ENCODE measurements around the gene AGBL5.

The AGBL5 gene

GRCh38 chr2:27082773-27083409, 31.4 kb downstream of the AGBL5 start:
- Histone ChIP-seq H3K4me3 (ENCODE audit: low read depth in 1 of 2, low read length in 2 of 2) (no peak overlapping the region), H3K9ac (ENCODE audit: low read length) (no peak overlapping the region), H3K9me3 (ENCODE audit: low read length) (no peaks in the 10 kb centered on the region), H3K27me3 (ENCODE audit: control insufficient read depth in 1 of 2, insufficient read depth in 2 of 2, low read length in 2 of 2) (no peaks in the 10 kb centered on the region), H3K36me3 (ENCODE audit: insufficient read depth, low read length) (peaks cover 17% of the 10 kb centered on the region), H3K27ac (ENCODE audit: low read depth, low read length) (no peak overlapping the region), H3K4me1 (ENCODE audit: insufficient read depth, low read length) (peaks cover 67% of the 10 kb centered on the region)

GRCh38 chr2:27083410-27084296, 32.2 kb downstream of the AGBL5 start:
- Histone ChIP-seq H3K27ac (ENCODE audit: low read depth, low read length) (no peak overlapping the region), H3K4me3 (ENCODE audit: low read depth in 1 of 2, low read length in 2 of 2) (no peak overlapping the region)

GRCh38 chr2:27084297-27085061, 33.0 kb downstream of the AGBL5 start:
- Histone ChIP-seq H3K9me3 (ENCODE audit: low read length) (no peaks in the 10 kb centered on the region), H3K27me3 (ENCODE audit: control insufficient read depth in 1 of 2, insufficient read depth in 2 of 2, low read length in 2 of 2) (no peaks in the 10 kb centered on the region), H3K36me3 (ENCODE audit: insufficient read depth, low read length) (peaks cover 17% of the 10 kb centered on the region), H3K4me1 (ENCODE audit: insufficient read depth, low read length) (peaks cover 64% of the 10 kb centered on the region), H3K4me3 (ENCODE audit: low read depth in 1 of 2, low read length in 2 of 2) (no peak overlapping the region), H3K9ac (ENCODE audit: low read length) (peak overlapping the region; percentile 37), H3K27ac (ENCODE audit: low read depth, low read length) (peak overlapping the region; percentile 79)

More at GRCh38 chr2:27083410-27084296, 32.2 kb downstream of the AGBL5 start:
- H3K9me3 ChIP-seq (ENCODE audit: low read length) = no peaks in the 10 kb centered on the region
- H3K9ac ChIP-seq (ENCODE audit: low read length) = no peak overlapping the region
- H3K27me3 ChIP-seq (ENCODE audit: control insufficient read depth in 1 of 2, insufficient read depth in 2 of 2, low read length in 2 of 2) = no peaks in the 10 kb centered on the region
- H3K36me3 ChIP-seq (ENCODE audit: insufficient read depth, low read length) = peaks cover 17% of the 10 kb centered on the region
- H3K4me1 ChIP-seq (ENCODE audit: insufficient read depth, low read length) = peaks cover 64% of the 10 kb centered on the region

- Histone ChIP-seq H3K9me3 (ENCODE audit: low read length) (no peaks in the 10 kb centered on the region), H3K4me1 (ENCODE audit: insufficient read depth, low read length) (peaks cover 61% of the 10 kb centered on the region), H3K9ac (ENCODE audit: low read length) (peak overlapping the region; percentile 37), H3K4me3 (ENCODE audit: low read depth in 1 of 2, low read length in 2 of 2) (peak overlapping the region; percentile 24 to 64), H3K27ac (ENCODE audit: low read depth, low read length) (peak overlapping the region; percentile 79), H3K36me3 (ENCODE audit: insufficient read depth, low read length) (peaks cover 17% of the 10 kb centered on the region), H3K27me3 (ENCODE audit: control insufficient read depth in 1 of 2, insufficient read depth in 2 of 2, low read length in 2 of 2) (no peaks in the 10 kb centered on the region)
Observed at GRCh38 chr2:27085062-27085672, 33.7 kb downstream of the AGBL5 start.

GRCh38 chr2:27085673-27086089, 34.2 kb downstream of the AGBL5 start:
- Histone ChIP-seq H3K27ac (ENCODE audit: low read depth, low read length) (peak overlapping the region; percentile 79), H3K4me1 (ENCODE audit: insufficient read depth, low read length) (peaks cover 56% of the 10 kb centered on the region), H3K4me3 (ENCODE audit: low read depth in 1 of 2, low read length in 2 of 2) (peak overlapping the region; percentile 24 to 64), H3K36me3 (ENCODE audit: insufficient read depth, low read length) (peaks cover 17% of the 10 kb centered on the region), H3K9ac (ENCODE audit: low read length) (peak overlapping the region; percentile 37), H3K27me3 (ENCODE audit: control insufficient read depth in 1 of 2, insufficient read depth in 2 of 2, low read length in 2 of 2) (no peaks in the 10 kb centered on the region), H3K9me3 (ENCODE audit: low read length) (no peaks in the 10 kb centered on the region)

- Histone ChIP-seq H3K27me3 (ENCODE audit: control insufficient read depth in 1 of 2, insufficient read depth in 2 of 2, low read length in 2 of 2) (no peaks in the 10 kb centered on the region), H3K4me1 (ENCODE audit: insufficient read depth, low read length) (peaks cover 54% of the 10 kb centered on the region), H3K4me3 (ENCODE audit: low read depth in 1 of 2, low read length in 2 of 2) (peak overlapping the region; percentile 24 to 64), H3K36me3 (ENCODE audit: insufficient read depth, low read length) (peaks cover 17% of the 10 kb centered on the region), H3K9ac (ENCODE audit: low read length) (no peak overlapping the region), H3K27ac (ENCODE audit: low read depth, low read length) (peak overlapping the region; percentile 79), H3K9me3 (ENCODE audit: low read length) (no peaks in the 10 kb centered on the region)
Observed at GRCh38 chr2:27086090-27086723, 34.7 kb downstream of the AGBL5 start.

GRCh38 chr2:27086724-27087593, 35.5 kb downstream of the AGBL5 start, which contains the start of gene KHK:
TSS of gene KHK (plus strand) at chr2:27086772. CDS start at chr2:27087260, 488 bp downstream.
- no peaks in the 10 kb centered on the region for H3K9me3 ChIP-seq (ENCODE audit: low read length)
- peaks cover 47% of the 10 kb centered on the region for H3K4me1 ChIP-seq (ENCODE audit: insufficient read depth, low read length)
- peak within 1 kb of the TSS; percentile 58 to 91 for H3K4me3 ChIP-seq (ENCODE audit: low read depth in 1 of 2, low read length in 2 of 2)
- H3K27ac ChIP-seq (ENCODE audit: low read depth, low read length) = peak within 1 kb of the TSS; percentile 79
- no peaks in the 10 kb centered on the region for H3K27me3 ChIP-seq (ENCODE audit: control insufficient read depth in 1 of 2, insufficient read depth in 2 of 2, low read length in 2 of 2)
- H3K9ac ChIP-seq (ENCODE audit: low read length) = no peak within 1 kb of the TSS
- H3K36me3 ChIP-seq (ENCODE audit: insufficient read depth, low read length) = peaks cover 12% of the 10 kb centered on the region

GRCh38 chr2:27087823-27088410, 36.4 kb downstream of the AGBL5 start:
- no peaks in the 10 kb centered on the region for H3K27me3 ChIP-seq (ENCODE audit: control insufficient read depth in 1 of 2, insufficient read depth in 2 of 2, low read length in 2 of 2)
- peaks cover 6% of the 10 kb centered on the region for H3K36me3 ChIP-seq (ENCODE audit: insufficient read depth, low read length)
- peaks cover 37% of the 10 kb centered on the region for H3K4me1 ChIP-seq (ENCODE audit: insufficient read depth, low read length)
- no peak overlapping the region for H3K9ac ChIP-seq (ENCODE audit: low read length)
- H3K9me3 ChIP-seq (ENCODE audit: low read length) = no peaks in the 10 kb centered on the region
- H3K4me3 ChIP-seq (ENCODE audit: low read depth in 1 of 2, low read length in 2 of 2) = no peak overlapping the region
- H3K27ac ChIP-seq (ENCODE audit: low read depth, low read length) = no peak overlapping the region

- no peak overlapping the region for H3K9ac ChIP-seq (ENCODE audit: low read length)
- H3K27me3 ChIP-seq (ENCODE audit: control insufficient read depth in 1 of 2, insufficient read depth in 2 of 2, low read length in 2 of 2) = no peaks in the 10 kb centered on the region
- no peak overlapping the region for H3K4me3 ChIP-seq (ENCODE audit: low read depth in 1 of 2, low read length in 2 of 2)
- H3K36me3 ChIP-seq (ENCODE audit: insufficient read depth, low read length) = no peaks in the 10 kb centered on the region
- no peak overlapping the region for H3K27ac ChIP-seq (ENCODE audit: low read depth, low read length)
- peaks cover 30% of the 10 kb centered on the region for H3K4me1 ChIP-seq (ENCODE audit: insufficient read depth, low read length)
- no peaks in the 10 kb centered on the region for H3K9me3 ChIP-seq (ENCODE audit: low read length)
Observed at GRCh38 chr2:27088634-27089033, 37.2 kb downstream of the AGBL5 start.

Data from muscle layer of colon (tissue), 2 donors.